ENCODE results near the gene CARS2.

- no peak for TF ChIP-seq ZNF114 (CRISPR knock-in tag; IDR thresholded peaks at IDR 0.05)
- TF ChIP-seq, protein P1, sequence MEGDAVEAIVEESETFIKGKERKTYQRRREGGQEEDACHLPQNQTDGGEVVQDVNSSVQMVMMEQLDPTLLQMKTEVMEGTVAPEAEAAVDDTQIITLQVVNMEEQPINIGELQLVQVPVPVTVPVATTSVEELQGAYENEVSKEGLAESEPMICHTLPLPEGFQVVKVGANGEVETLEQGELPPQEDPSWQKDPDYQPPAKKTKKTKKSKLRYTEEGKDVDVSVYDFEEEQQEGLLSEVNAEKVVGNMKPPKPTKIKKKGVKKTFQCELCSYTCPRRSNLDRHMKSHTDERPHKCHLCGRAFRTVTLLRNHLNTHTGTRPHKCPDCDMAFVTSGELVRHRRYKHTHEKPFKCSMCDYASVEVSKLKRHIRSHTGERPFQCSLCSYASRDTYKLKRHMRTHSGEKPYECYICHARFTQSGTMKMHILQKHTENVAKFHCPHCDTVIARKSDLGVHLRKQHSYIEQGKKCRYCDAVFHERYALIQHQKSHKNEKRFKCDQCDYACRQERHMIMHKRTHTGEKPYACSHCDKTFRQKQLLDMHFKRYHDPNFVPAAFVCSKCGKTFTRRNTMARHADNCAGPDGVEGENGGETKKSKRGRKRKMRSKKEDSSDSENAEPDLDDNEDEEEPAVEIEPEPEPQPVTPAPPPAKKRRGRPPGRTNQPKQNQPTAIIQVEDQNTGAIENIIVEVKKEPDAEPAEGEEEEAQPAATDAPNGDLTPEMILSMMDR (conservative IDR thresholded peaks at IDR 0.05; ENCODE audit: low read depth in 2 of 2), result peak in 1 of 2 experiments; percentile 24; a peak in 3 of 4 replicates
- no peak for TF ChIP-seq ZNF331 (CRISPR knock-in tag; IDR thresholded peaks at IDR 0.05; ENCODE audit: low read depth)
- TF ChIP-seq, protein P2, sequence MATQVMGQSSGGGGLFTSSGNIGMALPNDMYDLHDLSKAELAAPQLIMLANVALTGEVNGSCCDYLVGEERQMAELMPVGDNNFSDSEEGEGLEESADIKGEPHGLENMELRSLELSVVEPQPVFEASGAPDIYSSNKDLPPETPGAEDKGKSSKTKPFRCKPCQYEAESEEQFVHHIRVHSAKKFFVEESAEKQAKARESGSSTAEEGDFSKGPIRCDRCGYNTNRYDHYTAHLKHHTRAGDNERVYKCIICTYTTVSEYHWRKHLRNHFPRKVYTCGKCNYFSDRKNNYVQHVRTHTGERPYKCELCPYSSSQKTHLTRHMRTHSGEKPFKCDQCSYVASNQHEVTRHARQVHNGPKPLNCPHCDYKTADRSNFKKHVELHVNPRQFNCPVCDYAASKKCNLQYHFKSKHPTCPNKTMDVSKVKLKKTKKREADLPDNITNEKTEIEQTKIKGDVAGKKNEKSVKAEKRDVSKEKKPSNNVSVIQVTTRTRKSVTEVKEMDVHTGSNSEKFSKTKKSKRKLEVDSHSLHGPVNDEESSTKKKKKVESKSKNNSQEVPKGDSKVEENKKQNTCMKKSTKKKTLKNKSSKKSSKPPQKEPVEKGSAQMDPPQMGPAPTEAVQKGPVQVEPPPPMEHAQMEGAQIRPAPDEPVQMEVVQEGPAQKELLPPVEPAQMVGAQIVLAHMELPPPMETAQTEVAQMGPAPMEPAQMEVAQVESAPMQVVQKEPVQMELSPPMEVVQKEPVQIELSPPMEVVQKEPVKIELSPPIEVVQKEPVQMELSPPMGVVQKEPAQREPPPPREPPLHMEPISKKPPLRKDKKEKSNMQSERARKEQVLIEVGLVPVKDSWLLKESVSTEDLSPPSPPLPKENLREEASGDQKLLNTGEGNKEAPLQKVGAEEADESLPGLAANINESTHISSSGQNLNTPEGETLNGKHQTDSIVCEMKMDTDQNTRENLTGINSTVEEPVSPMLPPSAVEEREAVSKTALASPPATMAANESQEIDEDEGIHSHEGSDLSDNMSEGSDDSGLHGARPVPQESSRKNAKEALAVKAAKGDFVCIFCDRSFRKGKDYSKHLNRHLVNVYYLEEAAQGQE (IDR thresholded peaks at IDR 0.05; ENCODE audit: unreplicated experiment), result no peak
Observed at GRCh38 chr13:110616103-110617101, 89.5 kb downstream of the CARS2 start.

Data from GM23338 (cell line).